Measurements from ENCODE around the gene ZNF775. TPM values are rescaled to one million over a fixed set of nuclear protein-coding genes. Genes with fewer than 3 reads are reported as not detected.
A peak's percentile ranks its signal among the peaks of the same experiment; 100 is the strongest.

The ZNF775 gene
- total RNA-seq = 3.3 TPM
- long read RNA-seq, partial matches to known transcripts = 1 of 2 reads
- long read RNA-seq, other reads (novel, unspliced or antisense) = 0 of 2 reads

DNA sequence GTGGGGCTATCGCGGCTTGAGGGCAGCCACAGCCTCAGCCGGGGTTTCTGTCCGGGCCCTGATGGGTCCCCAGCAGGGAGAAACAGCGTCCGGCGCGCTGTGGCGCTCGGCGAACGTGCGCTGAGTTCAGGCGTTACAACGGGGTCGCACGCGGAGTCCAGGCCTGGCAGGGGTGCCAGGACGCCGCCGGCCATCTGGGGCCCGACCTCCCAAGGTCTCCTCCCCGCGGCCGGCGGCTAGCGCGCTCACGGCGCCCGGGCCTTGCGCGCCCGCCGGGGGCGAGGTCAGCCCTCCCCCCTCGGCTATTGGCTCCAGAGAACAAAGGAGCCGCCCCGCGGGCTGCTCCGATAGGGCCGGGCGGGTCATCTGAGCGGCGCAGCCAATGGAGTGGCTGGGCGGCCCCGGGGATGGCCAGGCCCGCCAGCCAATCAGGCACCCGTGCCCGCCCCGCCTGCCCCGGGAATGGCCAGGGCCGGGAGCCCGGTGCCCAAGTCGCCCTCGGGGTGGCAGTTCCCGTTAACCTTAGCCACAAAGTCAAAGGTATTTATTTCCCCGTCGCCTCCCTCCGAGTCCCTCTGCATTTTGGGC is at the start of gene ZNF775:
Gene ZNF775 (plus strand): TSS at position 478 of the 588 bp plus-strand sequence. CDS start 9,141 bp downstream, outside the sequence.
- peak; percentile 98 for ATAC-seq
- intact Hi-C loops (cut with DNase I) = loop anchor here (1.0 to 2.0 kb wide), 2 partner anchors 10 to 26 kb away; a partner anchor contains a TSS
- DNase-seq (ENCODE audit: missing footprints) = peak; percentile 99

DNA sequence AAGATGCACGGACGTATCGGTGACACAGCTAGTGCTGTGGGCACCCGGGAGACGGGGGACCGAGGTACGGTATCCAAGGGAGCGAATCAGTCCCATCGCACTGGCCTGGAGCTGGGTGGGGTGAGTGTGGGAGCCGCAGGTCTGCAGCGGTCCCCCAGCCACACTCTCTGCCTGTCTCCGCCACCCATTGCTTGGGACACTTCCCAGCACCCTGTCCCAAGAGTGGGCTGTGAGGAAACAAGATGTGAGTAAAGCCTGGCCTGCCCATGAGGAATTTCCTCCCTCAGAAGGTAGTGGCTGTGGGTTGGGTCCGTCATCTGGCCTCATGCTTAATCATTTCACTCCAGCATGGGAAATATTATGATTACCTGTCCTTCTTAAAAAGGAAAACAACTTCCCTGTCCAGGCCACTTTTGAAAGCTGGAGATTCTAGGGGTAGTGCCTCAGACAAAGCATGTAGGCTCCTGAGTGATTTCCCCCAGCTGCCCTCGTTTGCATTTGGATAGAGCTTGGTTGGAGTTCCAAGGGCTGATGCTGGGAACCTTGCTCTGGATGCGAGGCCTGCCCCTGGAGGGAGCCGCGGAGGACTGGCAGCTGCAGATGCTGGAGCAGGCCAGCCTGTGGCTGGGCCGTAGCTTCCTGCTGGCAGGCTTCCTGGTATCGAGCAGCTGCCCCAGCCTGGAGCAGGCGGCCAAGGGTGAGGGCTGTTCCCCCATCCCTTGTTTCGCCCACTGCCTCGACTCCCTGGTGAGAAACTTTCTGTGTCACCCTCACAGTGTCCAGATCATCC is 49.6 kb upstream of the ZNF775 start:
- intact Hi-C loops (cut with DNase I) = no loop called here
- DNase-seq (ENCODE audit: missing footprints) = no peak
- no peak for ATAC-seq

DNA sequence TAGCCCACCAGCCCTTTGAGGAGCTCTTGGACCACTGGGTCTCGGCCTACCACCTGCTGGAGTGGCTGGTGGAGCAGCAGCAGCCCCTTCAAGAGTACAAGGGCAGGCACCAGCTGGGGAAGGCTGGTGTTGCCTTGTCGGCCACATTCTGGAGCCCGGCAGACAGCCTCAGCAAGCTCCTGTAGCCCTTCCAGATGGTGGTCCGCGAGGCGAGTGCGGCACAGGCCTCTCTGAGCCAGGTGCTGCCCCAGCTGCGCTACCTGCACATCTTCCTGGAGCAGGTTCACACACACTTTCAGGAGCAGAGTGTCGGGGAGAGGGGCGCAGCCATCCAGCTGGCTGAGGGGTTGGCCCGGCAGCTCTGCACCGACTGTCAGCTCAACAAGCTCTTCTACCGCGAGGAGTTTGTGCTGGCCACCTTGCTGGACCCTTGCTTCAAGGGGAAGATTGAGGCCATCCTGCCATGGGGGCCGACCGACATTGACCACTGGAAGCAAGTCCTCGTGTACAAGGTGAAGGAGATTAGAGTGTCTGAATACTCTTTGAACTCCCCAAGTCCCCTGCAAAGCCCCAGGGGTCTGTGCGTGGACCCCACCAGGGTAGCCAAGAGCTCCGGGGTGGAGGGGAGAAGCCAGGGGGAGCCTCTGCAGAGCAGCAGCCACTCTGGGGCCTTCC is 48.8 kb upstream of the ZNF775 start:
- intact Hi-C loops (cut with DNase I) = no loop called here
- no peak for ATAC-seq
- no peak for DNase-seq (ENCODE audit: missing footprints)

DNA sequence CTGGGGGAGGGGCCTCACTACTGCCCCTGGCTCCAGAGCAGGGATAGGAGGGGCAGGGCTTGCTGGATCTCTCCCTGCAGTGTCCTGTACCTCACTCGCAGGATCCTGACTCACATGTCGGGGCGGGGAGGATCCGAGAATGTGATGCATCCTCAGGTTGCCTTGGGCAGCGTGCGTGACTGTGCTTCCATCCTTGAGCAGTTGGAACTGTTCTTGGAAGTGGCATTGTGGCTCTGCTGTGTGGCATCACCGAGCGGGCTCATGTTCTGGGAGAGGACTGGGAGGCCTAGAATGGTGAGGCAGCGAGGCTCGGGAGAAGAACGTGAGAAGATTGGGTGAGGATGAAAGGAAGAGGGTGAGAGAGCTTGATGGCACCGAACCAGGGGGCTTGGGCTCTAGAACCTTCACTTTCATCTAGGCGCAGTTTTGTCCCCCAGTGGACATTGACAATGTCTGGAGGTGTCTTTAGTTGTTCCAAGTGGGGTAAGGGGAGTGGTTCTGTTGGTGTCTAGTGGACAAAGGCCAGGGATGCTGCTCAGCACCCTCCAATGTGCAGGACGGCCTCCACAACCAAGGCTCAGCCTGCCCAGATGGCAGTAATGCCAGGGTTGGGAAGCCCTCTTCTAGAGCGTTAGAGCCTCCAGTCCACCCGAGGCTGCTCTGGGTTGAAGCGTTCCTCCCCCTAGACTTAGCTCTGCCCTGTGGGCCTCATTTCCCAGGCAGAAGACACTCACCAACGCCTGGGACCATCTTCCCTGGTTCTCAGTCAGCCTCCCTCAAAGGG is 46.1 kb upstream of the ZNF775 start:
- ATAC-seq (no peak), DNase-seq (ENCODE audit: missing footprints) (no peak)
- intact Hi-C loops (cut with DNase I) = no loop called here

DNA sequence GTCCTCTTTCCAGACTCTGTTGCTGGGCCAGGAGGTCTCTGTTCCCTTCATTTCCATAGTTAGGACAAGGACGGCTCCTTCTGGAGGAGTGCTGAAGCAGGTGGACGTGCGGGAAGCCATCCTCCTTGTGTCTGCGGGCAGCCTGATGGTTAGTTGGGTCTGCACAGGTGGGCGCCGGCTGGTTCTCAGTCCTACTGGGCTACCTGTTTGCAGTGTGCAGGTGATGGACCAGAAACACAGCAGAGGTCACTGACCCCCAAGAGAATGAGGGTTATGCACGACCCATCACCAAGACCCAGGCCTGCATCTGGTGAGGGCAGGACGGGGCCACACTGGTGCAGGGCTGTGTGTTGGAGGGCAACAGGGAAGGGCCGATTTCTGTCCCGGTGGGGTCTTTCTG is 45.5 kb upstream of the ZNF775 start:
- DNase-seq (ENCODE audit: missing footprints) = no peak
- intact Hi-C loops (cut with DNase I) = no loop called here
- no peak for ATAC-seq

DNA sequence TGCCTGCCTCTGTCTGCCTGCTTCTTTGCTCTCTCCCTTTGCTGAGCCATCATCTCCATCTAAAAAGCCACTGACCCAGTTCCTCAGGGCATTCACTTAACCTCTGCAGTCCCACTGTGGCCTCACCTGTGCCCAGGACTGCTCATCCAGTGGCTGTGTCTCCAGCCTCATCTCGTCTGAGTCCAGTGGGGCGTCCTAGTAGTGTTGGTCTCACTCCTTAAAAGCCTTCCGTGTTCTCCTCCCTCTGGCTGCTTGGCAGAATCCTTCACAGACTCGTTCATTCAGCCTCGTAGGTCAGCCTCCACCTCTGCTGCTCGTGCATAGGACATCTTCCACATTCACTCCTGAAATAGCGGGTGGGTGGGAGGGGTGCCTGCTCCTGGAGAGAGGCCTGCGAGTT is 45.0 kb upstream of the ZNF775 start:
- ATAC-seq = no peak
- intact Hi-C loops (cut with DNase I) = no loop called here
- no peak for DNase-seq (ENCODE audit: missing footprints)

DNA sequence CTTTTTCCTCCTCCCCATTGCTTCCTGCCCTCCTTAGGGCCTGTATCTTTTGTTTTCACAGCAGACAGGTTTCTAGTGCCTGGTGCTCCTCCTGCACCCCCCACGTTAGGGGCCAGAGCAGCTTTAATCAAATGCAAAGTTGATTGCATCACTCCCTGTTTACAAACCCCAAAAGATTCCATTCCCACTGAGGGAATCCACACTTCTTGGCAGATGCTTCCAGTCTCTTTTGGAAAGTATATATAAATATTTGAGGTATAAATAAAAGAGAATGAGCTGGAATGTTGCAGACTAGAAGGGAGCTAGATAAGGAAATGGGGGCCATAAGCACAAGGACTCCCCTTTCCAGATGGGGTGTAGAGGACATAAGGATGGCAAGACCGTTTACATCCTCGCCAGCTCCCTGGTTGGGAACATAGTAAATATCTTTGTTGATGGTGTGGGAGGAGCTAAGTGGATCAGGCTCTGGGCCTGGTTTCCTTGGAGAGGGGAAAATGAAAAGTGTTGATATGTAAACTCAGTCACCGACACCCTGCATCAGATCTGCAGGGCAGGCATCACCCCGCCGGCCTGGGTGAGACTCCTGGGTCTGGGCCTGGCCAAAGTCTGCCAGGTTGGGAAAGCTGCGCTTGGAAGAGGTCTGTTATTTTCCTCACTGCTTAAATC is 43.9 kb upstream of the ZNF775 start:
- DNase-seq (ENCODE audit: missing footprints) (no peak), ATAC-seq (no peak)
- intact Hi-C loops (cut with DNase I) = no loop called here

DNA sequence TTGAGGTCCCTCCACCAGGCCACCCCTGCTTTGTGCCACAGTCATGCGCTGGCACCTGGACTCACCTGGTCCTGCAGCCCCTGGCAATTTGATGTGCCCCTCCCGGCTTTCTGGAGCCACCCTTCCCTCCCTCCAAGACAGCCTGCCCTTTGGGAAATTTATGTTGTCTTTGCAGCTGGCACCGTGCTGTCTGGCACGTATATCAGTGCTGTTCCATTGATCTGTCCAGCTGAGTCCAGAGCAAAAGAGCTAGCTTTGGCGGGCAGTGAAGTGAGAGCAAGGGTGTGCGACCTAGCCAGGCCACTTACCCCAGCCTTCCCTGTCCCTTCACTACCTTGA is 43.4 kb upstream of the ZNF775 start:
- ATAC-seq = no peak
- no peak for DNase-seq (ENCODE audit: missing footprints)
- intact Hi-C loops (cut with DNase I) = no loop called here

DNA sequence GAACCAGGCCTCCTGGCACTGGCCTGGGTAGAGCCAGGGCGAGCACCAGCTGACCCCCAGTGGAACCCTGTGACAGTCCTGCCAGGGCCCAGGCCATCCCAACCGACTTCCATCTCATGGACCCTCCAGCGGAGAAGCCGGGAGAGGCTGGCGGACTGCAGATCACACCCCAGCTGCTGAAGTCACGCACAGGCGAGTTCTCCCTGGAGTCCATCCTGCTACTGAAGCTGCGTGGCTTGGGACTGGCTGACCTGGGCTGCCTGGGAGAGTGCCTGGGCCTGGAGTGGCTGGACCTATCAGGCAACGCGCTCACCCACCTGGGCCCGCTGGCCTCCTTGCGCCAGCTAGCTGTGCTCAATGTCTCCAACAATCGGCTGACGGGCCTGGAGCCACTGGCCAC is 42.4 kb upstream of the ZNF775 start:
- DNase-seq (ENCODE audit: missing footprints) = no peak
- intact Hi-C loops (cut with DNase I) = no loop called here
- ATAC-seq = no peak

DNA sequence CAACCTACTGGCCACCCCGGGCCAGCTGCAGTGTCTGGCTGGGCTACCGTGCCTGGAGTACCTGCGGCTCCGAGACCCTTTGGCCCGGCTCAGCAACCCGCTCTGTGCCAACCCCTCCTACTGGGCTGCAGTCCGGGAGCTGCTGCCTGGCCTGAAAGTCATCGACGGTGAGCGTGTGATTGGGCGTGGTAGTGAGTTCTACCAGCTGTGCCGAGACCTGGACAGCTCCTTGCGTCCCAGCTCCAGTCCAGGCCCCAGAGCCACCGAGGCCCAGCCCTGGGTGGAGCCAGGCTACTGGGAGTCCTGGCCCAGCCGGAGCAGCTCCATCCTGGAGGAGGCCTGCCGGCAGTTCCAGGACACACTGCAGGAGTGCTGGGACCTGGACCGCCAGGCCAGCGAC is 42.0 kb upstream of the ZNF775 start:
- intact Hi-C loops (cut with DNase I) = no loop called here
- no peak for ATAC-seq
- DNase-seq (ENCODE audit: missing footprints) = no peak

DNA sequence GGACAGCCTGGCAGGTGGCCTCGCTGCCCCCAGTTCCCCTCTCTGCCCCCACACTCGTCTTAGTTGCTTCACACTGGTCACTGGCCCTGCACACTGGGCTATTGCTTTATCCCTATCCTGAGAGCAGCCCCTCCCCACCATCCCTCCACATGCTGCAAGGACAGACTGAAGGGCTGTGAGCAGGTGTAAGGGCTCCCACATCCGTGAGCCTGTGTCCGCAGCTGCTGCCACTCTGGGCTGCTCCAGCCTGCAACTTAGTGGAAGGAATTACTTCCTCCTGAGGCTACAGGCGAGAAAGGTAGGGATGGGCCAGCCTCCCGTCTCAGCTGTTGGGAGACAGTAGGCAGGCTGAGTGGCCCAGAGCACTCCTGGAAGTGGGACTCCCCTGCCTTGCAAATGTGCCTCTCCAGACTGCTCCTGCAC is 41.5 kb upstream of the ZNF775 start:
- ATAC-seq = no peak
- intact Hi-C loops (cut with DNase I) = no loop called here
- no peak for DNase-seq (ENCODE audit: missing footprints)

DNA sequence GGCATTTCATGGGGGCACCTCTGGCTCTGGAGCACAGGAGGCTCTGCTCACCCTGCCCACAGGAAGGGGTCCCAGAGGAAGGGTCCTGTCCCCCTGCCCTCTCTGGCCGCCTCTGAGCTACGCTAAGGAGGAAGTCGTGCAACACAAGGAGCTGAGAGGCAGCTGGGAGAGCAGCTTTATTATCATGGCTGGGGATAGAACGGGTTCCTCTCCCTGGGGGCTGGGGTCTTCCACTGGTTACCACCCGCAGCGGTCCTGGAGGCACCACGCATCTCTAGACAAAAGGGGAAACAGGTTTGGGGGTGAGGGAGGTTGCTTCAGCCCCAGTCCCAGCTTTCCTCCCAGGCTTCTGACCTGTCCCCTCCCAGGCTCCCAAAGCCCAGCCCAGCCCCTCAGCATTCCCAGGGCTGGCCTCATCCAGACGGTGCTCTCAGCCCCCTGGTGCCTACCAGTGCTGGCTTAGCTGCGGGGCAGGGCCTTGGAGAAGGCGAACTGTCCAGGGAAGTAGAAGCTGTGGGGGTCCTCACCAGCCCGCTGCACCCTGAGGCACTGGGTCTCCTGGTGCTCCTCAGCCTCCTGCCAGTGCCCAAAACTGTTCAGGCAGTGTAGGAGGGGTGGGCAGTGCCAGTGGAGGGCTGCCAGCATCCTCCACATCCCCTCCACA is 40.8 kb upstream of the ZNF775 start:
- DNase-seq (ENCODE audit: missing footprints) (no peak), ATAC-seq (no peak)
- intact Hi-C loops (cut with DNase I) = no loop called here

DNA sequence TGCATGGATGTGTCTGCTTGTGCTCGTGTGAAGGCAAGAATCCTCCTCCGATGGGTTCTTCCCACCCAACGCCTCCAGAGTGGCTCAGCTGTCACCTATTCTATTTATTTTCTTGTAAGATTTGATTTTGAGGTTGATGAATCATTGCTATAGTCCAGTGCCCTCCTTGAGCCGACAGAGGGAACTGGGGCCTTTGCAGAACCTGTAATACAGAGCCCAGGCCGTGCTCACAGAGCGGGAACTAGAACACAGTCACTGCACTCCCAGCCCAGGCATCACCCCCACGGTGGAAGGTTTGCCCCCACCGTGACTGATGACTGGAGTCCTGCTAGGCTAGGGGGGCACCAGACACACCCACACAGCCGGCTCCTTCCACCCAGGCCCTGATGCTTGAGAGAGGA is 39.7 kb upstream of the ZNF775 start:
- DNase-seq (ENCODE audit: missing footprints) = no peak
- intact Hi-C loops (cut with DNase I) = no loop called here

DNA sequence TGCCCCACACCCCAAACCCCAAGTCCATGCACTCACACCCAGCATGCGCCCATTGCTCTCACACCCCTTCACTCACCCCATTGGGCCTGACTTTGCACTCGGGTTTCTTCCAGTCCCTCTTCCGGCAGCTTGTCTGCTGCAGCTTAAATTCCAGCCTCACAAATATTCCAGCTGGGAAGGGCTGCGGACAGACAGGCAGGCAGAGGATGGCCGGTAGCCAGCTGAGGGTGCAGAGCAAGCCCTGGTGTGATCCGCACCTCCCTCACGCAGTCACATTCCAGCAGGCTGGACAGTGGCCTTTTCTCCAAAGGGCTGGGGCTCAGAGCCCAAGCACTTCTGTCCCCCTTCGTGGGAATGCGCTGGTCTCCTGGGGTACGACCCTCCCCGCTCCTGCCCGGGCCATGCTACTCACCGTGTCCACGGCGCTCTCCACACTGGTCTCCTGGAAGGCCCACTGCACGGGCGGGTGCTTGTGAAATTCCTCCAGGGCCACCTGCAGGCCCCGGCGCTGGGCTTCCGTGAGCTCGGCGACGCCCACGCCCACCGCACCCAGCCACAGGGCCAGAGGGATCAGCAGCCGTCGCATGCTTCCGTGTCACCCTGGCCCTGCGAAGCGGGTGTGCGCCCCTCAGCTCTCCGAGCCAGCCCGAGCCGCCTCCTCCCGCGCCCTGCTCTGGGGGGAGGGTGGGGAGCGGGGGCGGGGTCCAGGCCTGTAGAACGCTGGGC is 38.9 kb upstream of the ZNF775 start:
- DNase-seq (ENCODE audit: missing footprints) (peak; percentile 73), ATAC-seq (peak; percentile 71)
- intact Hi-C loops (cut with DNase I) = no loop called here

More for the DNA sequence above, 39.7 kb upstream of the ZNF775 start:
- ATAC-seq = no peak

DNA sequence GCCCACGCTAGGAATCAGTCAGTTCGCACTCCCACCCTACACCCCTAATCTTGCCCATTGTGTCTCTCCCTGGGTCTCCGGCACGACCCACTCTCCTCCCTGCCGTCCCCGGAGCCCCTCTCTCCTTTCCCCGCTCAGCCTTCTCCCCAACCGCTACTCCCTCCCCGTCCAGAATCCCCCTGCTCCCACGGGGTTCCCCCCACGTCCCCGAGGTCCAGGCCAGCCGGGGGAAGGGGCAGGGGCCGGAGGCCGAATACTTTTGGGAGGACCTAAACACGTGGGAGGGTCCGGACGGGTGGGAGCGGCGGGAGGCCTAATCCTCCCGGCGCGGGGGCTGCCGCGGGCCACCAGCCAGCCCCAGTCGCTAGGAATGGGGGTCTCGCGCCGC is 38.3 kb upstream of the ZNF775 start:
- intact Hi-C loops (cut with DNase I) = no loop called here
- ATAC-seq (no peak), DNase-seq (ENCODE audit: missing footprints) (no peak)

DNA sequence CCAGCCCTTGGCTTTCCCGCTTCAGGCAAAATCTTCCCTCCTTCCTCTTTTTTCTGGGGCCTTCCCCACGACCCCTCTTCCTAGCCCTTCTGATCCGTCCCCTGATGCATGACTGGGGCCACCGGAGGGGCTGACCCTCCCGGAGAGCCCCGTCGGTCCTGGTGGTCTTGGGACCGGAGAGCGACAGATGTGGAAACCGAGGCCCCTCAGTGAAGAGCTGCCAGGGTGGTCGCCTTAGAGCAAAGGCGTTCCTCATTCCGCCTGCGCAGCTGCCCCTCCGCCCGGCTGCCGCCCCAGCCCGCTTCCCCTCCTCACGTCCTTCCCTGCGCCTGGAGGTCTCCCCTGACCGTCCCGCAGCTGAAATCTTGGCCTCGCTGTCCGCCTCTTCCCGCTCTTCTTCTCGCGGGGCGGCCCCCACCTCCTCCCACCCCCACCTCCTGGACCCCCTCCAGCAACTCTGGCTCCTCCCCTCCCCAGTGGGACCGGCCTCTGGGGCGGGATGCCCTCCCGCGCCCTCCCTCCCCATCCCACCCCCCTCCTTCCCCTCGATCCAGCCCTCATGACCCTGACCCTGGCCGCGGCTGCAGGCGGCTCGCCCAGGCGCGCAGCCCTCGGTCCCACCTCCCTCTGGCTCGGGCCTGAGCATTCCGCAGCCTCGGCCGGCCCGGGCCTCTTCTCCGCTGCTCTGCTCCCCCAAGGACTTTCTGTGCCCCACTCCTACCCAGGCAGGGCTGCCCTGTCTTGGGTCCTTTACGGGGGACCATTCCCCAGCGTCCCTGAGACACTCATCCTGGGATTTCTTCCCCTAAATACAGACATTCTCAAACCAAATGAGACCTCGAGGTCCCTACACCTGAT is 37.6 kb upstream of the ZNF775 start, which contains the start of gene RARRES2:
Gene RARRES2 (minus strand): TSS at position 367 of the 858 bp plus-strand sequence. CDS start 1,020 bp downstream, outside the sequence.
- intact Hi-C loops (cut with DNase I) = no loop called here
- peak; percentile 75 for DNase-seq (ENCODE audit: missing footprints)
- peak; percentile 80 for ATAC-seq

DNA sequence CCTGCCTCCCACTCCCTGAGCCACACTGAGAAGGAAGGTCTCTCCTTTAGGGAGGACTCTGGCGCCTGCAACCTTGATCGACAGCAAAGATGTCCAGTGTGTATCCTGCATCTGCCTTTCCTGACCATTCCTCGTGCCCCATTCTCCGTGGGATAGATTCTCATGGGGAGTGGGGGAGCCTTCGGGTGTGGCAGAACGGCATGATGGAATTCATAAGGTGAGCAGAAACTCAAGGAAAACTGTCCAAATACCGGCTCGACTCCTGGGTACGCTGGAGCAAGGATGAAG is 37.1 kb upstream of the ZNF775 start:
- intact Hi-C loops (cut with DNase I) = no loop called here
- no peak for ATAC-seq
- no peak for DNase-seq (ENCODE audit: missing footprints)
